ENCODE results near the gene MACC1.
"Not testable (repeated sequence)": the region's sequence is repeated elsewhere in the genome, so short reads cannot be mapped to it uniquely, and the experiment has no call there.

The MACC1 gene

GRCh38 chr7:20206104-20206896 lies 10.9 kb downstream of the MACC1 start:
- DNase-seq (ENCODE audit: low read depth): no peak

- no peak for DNase-seq (ENCODE audit: low read depth)
These were observed 13.9 kb downstream of the MACC1 start for GRCh38 chr7:20203316-20203715.

- no peak for DNase-seq (ENCODE audit: low read depth)
These were observed 15.8 kb downstream of the MACC1 start for GRCh38 chr7:20201380-20201779.

DNA sequence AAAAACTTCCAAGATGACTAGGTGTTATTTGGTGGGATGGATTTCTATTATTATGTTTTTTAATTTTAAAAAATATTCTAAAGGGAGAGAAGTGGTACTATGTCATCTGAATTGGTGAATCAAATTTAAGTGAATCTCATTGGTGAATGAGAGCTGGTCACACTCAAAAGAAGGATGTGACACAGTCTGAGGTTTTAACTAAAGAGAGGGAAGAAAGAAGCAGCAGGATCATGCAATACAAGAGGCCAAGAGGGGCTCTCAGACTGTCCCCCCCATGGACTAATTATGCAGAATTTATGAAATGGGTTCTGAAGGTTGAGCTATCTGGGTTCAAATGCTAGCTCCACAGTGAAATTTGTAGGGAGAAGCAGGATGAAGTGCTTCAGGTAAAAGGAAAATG lies 16.2 kb downstream of the MACC1 start:
- no peak for DNase-seq (ENCODE audit: low read depth)

GRCh38 chr7:20200361-20200760 lies 16.8 kb downstream of the MACC1 start:
- no peak for DNase-seq (ENCODE audit: low read depth)

DNA sequence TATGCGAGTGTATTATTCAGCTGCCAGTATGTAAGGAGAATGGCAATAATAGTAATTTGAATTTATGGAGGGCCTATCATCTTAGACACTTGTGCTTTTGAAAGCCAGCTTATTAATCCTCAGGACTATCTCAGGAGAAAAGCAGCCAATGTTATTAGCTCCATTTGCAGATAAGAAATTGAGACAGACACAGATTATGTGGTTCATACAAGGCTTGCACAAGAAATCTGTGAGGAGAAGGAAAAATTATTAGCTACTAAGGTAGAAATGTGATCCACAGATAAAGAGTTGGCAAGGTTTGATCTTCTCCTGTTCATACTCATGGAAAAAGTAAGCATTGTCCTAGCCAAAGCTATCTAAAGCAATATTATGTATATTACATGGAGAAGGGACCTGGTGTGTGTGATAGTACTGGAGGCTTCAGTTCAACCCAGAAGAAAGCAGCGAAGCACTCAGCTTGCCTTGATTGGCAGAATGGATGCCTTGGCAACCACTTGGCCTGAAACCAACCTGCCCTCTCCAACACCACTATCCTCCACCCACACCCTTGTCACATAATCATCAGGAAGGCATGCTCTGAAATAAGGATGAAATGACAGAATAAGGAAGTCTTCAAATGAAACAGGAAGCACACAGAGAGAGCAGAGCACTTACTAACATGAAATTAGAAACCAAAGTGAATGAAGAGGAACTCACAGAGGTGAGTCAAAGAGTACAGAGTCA lies 18.0 kb downstream of the MACC1 start:
- no peak for DNase-seq (ENCODE audit: low read depth)

DNA sequence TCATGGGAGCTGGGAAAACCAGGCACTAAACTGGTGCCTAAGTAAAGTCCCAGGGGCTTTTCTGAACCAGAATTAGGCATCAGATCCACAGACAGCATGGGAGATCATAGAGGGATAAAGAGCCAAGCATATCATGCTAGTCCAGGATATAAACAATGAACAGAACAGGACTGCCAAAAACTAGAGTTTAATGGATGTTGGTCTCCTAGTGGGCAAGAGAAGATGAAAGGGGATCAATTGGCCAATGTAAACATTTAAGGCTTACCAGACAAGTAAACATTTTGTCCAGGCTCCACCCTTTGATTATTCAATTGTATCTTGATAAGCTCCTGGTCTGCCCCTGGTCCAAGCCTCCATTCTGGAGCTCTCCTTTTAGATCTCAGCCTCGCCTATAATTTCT lies 18.9 kb downstream of the MACC1 start:
- no peak for DNase-seq (ENCODE audit: low read depth)

DNA sequence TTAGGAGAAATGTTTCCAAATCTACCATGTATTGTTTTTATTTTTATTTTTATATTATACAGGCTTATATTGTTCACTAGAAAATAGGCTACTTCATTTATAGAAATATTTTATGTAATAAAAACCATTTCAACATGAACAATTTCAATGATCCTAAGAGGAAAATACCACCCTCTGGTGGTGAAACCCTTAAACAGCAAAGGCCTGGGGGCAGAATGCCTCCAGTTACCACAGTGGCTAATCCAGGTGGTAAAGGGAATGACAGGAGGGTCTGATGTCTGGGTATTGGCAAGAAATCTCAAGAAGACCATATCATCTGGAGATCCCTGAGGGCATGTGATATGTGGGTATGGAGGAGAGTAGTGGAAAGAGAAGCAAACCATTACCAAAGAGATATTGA lies 19.3 kb downstream of the MACC1 start:
- no peak for DNase-seq (ENCODE audit: low read depth)

DNA sequence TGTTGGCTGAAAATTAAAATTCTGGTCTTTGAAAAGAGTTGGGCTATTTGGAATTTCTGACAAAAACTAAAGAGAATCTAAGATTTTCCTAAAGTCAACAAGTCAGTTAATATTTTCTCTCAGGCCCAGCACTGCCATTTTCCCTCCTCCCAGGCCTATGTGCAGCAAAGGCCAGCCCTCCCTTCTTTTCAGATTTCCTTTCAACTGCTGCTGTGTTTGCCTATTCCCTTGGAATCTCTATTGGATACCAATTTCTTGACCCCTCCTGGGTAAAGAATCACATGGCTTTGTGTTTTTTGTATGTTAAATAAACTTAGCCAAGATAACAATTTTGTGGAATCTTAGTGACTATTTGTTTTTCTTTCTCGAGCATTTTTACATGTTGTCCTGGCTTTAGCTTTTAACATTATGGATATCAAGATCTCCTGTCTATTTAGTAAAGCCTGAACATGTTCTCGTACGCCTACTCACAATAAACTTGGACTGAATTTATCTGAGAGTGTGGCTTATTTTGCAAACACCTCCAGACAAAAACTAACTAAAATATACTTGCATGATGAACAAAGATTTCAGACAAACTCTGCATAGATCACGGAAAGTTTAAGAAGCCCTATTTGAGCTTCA lies 19.9 kb downstream of the MACC1 start:
- no peak for DNase-seq (ENCODE audit: low read depth)

GRCh38 chr7:20194343-20194995 lies 22.7 kb downstream of the MACC1 start:
- no peak for DNase-seq (ENCODE audit: low read depth)

- DNase-seq (ENCODE audit: low read depth): no peak
These were observed 23.3 kb downstream of the MACC1 start for GRCh38 chr7:20193873-20194272.

DNA sequence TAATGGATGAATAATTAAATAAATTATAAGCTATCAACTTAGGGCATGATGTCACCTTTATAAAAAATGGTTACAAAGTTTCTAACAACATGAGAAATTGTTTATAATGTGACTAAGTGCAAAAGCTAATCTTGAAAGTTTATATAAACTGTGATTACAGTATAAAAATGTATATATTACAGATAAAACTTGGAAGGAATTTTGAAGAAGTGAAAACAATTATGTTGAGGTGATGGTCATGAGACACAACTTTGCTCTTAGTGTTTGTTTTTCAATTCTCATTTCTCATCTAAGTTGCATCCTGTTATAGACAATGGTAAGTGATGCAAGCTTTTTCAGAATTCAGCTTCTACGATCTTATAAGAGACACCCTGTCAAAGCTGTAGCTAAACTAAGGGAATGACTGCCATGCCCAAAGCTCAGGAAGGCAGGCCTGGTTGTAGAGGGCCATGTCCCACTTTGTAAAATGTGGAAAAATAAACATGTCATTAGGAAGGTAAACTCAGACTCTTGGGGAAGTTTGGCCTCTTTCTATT lies 23.9 kb downstream of the MACC1 start:
- DNase-seq (ENCODE audit: low read depth): no peak

- no peak for DNase-seq (ENCODE audit: low read depth)
These were observed 25.8 kb downstream of the MACC1 start for GRCh38 chr7:20191391-20191869.

DNA sequence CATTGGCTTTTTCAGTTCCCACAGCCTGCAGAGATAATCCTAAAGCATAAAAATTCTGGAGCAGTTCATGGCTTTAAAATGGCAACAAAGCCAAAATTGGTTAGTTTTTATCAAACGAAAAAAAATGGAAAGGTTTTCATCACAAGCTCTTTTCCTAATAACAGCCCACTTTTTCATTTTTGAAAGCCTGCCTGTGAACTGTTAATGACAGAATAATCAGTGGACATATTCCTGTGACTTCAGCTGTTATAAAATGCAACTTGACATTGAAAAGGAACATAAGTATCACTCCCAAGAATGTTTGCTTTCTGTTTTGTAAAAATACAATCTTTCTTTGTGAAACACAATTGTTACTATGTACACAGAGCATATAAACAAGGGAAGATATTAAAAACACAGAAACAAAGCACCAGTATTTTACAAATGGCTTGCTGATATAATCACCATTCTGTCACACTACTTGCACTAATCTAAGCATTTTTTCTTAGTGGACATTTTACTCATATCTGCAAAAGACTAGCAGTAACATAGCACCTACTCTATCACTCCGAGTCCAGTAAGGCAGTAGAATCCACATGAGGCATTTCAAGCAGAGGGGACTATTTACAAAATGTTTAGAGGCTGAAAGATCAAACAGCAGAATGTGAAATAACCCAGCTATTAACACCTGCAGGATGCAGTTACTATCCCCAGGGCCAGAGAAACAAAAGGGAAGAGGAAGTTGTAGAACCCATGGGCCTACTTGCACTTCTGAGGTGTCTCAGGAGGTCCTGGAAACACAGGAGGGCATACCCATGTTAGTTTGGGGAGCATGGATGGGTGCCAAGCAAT lies 26.4 kb downstream of the MACC1 start:
- no peak for DNase-seq (ENCODE audit: low read depth)

DNA sequence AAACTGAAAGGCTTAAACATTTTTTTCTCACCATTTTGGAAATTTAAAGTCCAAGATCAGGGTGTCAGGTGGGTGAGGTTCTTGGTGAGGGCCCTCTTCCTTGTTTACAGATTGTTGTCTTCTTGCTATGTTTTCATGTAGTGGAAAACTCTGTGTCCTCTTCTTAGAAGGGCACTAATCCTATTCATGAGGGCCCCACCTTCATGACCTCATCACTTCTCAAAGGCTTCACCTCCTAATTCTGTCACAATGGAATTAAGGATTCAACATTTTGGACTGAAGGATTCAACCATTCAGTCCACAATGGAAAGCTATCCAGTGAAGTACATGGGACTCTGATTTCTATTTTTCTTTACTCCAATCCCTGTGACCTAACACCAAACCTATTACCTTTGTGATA lies 27.3 kb downstream of the MACC1 start:
- no peak for DNase-seq (ENCODE audit: low read depth)

- DNase-seq (ENCODE audit: low read depth): no peak
These were observed 28.6 kb downstream of the MACC1 start for GRCh38 chr7:20188567-20188966.

DNA sequence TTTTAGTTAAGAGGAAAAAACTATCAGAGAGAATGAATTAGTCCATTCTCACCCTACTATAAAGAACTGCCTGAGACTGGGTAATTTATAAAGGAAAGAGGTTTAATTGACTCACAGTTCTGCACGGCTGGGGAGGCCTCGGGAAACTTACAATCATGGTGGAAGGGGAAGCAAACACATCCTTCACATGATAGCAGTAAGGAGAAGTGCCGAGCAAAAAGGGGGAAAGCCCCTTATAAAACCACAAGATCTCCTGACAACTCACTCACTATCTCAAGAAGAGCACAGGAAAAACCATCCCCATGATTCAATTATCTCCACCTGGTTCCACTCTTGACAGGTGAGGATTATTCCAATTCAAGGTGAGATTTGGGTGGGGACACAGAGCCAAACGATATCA lies 29.3 kb downstream of the MACC1 start:
- not testable (repeated sequence) for DNase-seq (ENCODE audit: low read depth)

DNA sequence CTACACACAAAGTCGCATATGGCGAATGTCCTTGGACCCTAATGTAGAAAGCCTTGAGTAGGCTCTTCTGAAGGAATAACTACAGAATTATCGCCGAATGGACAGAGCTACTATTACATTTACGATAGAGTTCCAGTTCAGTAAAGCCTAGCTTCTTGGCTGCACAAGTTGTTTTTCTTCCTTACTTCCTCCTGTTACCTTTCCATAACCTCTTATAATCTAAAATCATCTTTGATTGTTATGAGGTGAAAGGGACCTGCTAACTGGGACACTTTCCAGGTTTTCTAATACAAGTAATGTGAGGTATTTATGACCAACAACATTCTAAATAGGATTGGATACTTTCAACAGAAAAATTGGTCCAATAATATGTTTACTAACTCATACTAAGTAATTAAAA lies 31.2 kb downstream of the MACC1 start:
- DNase-seq (ENCODE audit: low read depth): no peak

- DNase-seq (ENCODE audit: low read depth): no peak
These were observed 34.1 kb downstream of the MACC1 start for GRCh38 chr7:20183086-20183485.

- no peak for DNase-seq (ENCODE audit: low read depth)
These were observed 40.5 kb downstream of the MACC1 start for GRCh38 chr7:20176578-20177242.

DNA sequence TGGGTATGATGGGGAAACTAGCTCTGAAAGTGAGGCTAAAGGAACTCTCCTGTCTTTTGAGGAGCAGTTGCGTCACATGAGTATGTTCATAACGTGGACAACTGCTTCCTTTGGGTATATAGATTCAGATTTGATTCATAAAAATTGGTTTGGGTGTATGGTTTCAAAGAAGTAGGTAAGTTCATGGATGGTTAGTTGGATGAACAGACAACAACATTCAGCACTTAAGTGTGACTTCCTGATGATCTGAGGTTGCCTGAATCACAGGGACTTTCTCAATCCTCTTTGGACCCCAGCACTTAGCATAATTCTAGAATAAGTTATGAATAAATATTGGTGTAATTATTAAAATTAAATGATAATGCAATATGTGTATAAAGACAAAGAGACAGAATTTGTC lies 43.4 kb downstream of the MACC1 start:
- DNase-seq (ENCODE audit: low read depth): no peak

Measured in stimulated activated CD8-positive, alpha-beta memory T cell treated with anti-CD3 and anti-CD28 coated beads, Interleukin-15, amount 100 ng/mL, for 1 hour (primary cell).